ENCODE data around the gene C1orf87.

Gene C1orf87

DNA sequence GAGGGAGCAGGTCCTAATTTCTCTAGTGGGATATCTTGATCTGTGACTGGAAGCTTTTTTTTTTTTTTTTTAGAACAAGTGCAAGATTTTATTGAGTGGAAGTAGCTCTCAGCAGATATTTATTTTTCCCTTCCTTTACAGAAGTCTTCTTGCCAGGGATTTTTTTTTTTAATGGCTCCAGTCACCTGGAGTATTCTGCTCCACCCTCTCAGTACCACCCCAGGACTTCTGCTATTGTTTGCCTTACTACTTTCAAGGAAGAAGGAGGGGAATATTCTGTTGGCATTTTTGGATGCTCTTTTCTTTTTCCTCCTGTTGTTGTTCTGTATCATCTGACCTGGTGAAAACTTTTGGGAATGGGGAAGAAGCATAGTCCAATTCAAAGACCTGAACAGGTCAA, 123.9 kb downstream of the C1orf87 start:
- Histone ChIP-seq H4K20me1 (ENCODE audit: insufficient read depth, low read length, poor library complexity, severe bottlenecking) (no peaks in the 10 kb centered on the region), H3K9me2 (replicated peaks; ENCODE audit: low read depth, low read length) (no peaks in the 10 kb centered on the region), H3K36me3 (ENCODE audit: insufficient read depth, low read length) (no peaks in the 10 kb centered on the region), H3K27me3 (ENCODE audit: insufficient read depth, low read length, poor library complexity, severe bottlenecking) (no peaks in the 10 kb centered on the region), H3K9me3 (ENCODE audit: insufficient read depth, low read depth, low read length) (no peaks in the 10 kb centered on the region), H3F3A (ENCODE audit: low read depth) (no peaks in the 10 kb centered on the region), H3K9ac (ENCODE audit: low read depth, low read length, poor library complexity, severe bottlenecking) (no peak overlapping the region), H3K4me2 (ENCODE audit: low read depth, low read length, poor library complexity, severe bottlenecking) (no peak overlapping the region), H2AFZ (ENCODE audit: low read length) (no peak overlapping the region), H3K79me2 (ENCODE audit: insufficient read depth, low read length) (no peaks in the 10 kb centered on the region), H3K4me1 (ENCODE audit: insufficient read depth, low read length, poor library complexity, severe bottlenecking) (peaks cover 3% of the 10 kb centered on the region), H3K4me3 (ENCODE audit: low read length, poor library complexity, severe bottlenecking) (no peak overlapping the region)
- TF ChIP-seq, protein P1, sequence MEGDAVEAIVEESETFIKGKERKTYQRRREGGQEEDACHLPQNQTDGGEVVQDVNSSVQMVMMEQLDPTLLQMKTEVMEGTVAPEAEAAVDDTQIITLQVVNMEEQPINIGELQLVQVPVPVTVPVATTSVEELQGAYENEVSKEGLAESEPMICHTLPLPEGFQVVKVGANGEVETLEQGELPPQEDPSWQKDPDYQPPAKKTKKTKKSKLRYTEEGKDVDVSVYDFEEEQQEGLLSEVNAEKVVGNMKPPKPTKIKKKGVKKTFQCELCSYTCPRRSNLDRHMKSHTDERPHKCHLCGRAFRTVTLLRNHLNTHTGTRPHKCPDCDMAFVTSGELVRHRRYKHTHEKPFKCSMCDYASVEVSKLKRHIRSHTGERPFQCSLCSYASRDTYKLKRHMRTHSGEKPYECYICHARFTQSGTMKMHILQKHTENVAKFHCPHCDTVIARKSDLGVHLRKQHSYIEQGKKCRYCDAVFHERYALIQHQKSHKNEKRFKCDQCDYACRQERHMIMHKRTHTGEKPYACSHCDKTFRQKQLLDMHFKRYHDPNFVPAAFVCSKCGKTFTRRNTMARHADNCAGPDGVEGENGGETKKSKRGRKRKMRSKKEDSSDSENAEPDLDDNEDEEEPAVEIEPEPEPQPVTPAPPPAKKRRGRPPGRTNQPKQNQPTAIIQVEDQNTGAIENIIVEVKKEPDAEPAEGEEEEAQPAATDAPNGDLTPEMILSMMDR (conservative IDR thresholded peaks at IDR 0.05; ENCODE audit: low read length), result no peak
- no peak for TF ChIP-seq EZH2phosphoT487 (IDR thresholded peaks at IDR 0.05; ENCODE audit: borderline replicate concordance)

DNA sequence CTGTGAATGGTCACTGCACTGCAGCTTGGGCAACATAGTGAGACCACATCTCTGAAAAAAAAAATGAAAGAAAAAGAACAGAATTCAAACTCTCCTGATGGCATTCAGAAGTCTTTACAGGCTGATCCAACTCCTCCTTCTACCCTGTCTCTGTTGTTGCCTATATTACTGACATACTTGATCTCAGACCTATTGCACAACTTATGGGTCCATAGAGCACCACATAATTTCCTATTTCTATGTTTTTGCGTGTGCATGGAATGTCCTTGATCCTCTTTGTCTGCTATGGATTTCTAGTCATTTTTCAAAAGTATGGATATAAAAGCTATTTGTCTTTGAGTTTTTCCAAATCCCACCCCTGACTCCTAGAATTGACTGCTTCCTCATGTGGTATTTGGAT, 124.6 kb downstream of the C1orf87 start:
- no peak overlapping the region for H3K4me2 ChIP-seq (ENCODE audit: low read depth, low read length, poor library complexity, severe bottlenecking)

DNA sequence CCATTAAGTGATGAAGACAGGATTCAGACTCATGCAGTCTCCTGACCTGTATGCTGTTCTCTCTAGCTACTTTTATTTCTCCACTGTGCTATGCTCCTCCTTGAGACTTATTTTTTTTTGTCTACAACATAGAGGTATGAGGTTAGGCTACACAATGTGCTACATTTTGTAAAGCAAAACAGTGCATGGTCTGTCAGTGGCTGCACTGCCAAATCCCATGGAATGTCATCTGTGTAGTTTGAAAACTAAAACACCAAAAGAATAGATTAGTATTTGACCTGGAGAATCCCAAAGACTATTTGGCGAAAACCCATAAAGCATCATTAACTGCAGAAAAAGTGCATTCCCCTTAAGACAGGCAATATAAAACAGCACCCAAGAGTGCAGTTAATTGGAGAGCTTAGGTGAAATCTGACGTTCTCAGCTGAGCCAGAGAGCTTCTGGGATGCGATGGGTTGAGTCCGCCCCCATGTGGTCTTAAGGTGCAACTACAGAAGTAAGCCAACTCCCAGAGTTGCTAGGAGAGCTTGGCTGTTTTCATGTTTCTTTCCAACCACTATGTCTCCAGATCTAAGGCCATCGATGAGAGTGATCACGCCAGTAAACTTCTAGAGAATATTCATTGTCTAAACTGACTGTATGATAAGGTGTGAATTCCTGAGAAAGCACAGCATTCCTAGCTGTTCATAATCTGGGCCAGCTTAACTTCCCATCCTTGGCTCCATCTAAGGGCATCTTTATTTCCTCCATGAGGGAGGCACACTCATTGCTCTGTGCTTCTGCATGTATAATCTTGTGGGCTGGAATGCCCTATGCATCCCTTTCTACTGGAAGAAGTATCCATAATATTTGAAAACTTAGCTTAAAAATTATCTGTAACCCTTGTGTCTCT, 126.3 kb downstream of the C1orf87 start:
- Histone ChIP-seq H3K9me3 (ENCODE audit: insufficient read depth, low read depth, low read length) (no peaks in the 10 kb centered on the region), H3K4me2 (ENCODE audit: low read depth, low read length, poor library complexity, severe bottlenecking) (no peak overlapping the region), H3K4me1 (ENCODE audit: insufficient read depth, low read length, poor library complexity, severe bottlenecking) (peaks cover 3% of the 10 kb centered on the region), H3K27me3 (ENCODE audit: insufficient read depth, low read length, poor library complexity, severe bottlenecking) (no peaks in the 10 kb centered on the region), H3K4me3 (ENCODE audit: low read length, poor library complexity, severe bottlenecking) (no peak overlapping the region), H3K79me2 (ENCODE audit: insufficient read depth, low read length) (no peaks in the 10 kb centered on the region), H3K36me3 (ENCODE audit: insufficient read depth, low read length) (no peaks in the 10 kb centered on the region), H3F3A (ENCODE audit: low read depth) (no peaks in the 10 kb centered on the region), H4K20me1 (ENCODE audit: insufficient read depth, low read length, poor library complexity, severe bottlenecking) (no peaks in the 10 kb centered on the region), H2AFZ (ENCODE audit: low read length) (peak overlapping the region; percentile 83), H3K9ac (ENCODE audit: low read depth, low read length, poor library complexity, severe bottlenecking) (no peak overlapping the region), H3K9me2 (replicated peaks; ENCODE audit: low read depth, low read length) (no peaks in the 10 kb centered on the region)
- TF ChIP-seq, protein P1 (conservative IDR thresholded peaks at IDR 0.05; ENCODE audit: low read length), result peak; percentile 94
- TF ChIP-seq EZH2phosphoT487 (IDR thresholded peaks at IDR 0.05; ENCODE audit: borderline replicate concordance), result no peak

More for the DNA sequence above, 124.6 kb downstream of the C1orf87 start:
- Histone ChIP-seq H3K79me2 (ENCODE audit: insufficient read depth, low read length) (no peaks in the 10 kb centered on the region), H3K4me3 (ENCODE audit: low read length, poor library complexity, severe bottlenecking) (no peak overlapping the region), H3K27me3 (ENCODE audit: insufficient read depth, low read length, poor library complexity, severe bottlenecking) (no peaks in the 10 kb centered on the region), H2AFZ (ENCODE audit: low read length) (no peak overlapping the region), H3K36me3 (ENCODE audit: insufficient read depth, low read length) (no peaks in the 10 kb centered on the region), H3K9me2 (replicated peaks; ENCODE audit: low read depth, low read length) (no peaks in the 10 kb centered on the region), H3K9me3 (ENCODE audit: insufficient read depth, low read depth, low read length) (no peaks in the 10 kb centered on the region), H4K20me1 (ENCODE audit: insufficient read depth, low read length, poor library complexity, severe bottlenecking) (no peaks in the 10 kb centered on the region), H3K4me1 (ENCODE audit: insufficient read depth, low read length, poor library complexity, severe bottlenecking) (peaks cover 3% of the 10 kb centered on the region), H3F3A (ENCODE audit: low read depth) (no peaks in the 10 kb centered on the region), H3K9ac (ENCODE audit: low read depth, low read length, poor library complexity, severe bottlenecking) (no peak overlapping the region)
- TF ChIP-seq, protein P1 (conservative IDR thresholded peaks at IDR 0.05; ENCODE audit: low read length), result no peak
- no peak for TF ChIP-seq EZH2phosphoT487 (IDR thresholded peaks at IDR 0.05; ENCODE audit: borderline replicate concordance)
